ENCODE measurements around the gene C2CD4D. TPM values are rescaled to one million over a fixed set of nuclear protein-coding genes. Genes with fewer than 3 reads are reported as not detected.
"Not testable (repeated sequence)": the region's sequence is repeated elsewhere in the genome, so short reads cannot be mapped to it uniquely, and the experiment has no call there.

Gene C2CD4D
- total RNA-seq, 1 experiment from 2014 or later = 0.58 TPM

DNA sequence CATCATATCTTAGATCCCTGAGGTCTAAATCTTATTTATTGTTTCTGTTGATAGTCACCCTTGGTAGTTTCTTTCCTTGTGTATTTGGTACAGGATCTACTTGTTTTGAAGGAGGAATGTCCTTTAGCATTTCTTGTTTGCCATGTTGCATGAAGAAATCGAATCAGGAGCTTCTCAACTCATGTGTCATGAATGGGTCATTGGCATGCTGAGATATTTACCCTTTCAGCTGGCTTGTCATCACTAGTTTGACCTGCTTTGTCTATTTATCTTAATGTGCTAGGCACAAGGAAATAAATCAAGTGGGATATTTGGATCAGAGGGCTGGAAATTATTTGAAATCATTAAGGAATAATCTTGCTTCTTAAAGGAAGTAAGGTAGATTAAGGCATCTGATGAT is 45.9 kb upstream of the C2CD4D start:
- Histone ChIP-seq H3K9me2 (replicated peaks; ENCODE audit: low read length) (no peaks in the 10 kb centered on the region), H3K4me1 (ENCODE audit: insufficient read depth, low read length) (peaks cover 26% of the 10 kb centered on the region), H3K27me3 (ENCODE audit: low read length) (no peaks in the 10 kb centered on the region), H3K79me2 (ENCODE audit: low read length) (no peaks in the 10 kb centered on the region), H3K4me2 (ENCODE audit: low read length) (no peak overlapping the region), H3K27ac (ENCODE audit: low read length) (0 out of 2 replicates have a peak overlapping the region, but pooled peaks have one; percentile 19), H3K36me3 (ENCODE audit: low read depth, low read length) (no peaks in the 10 kb centered on the region; the same call in 1 of the 2 replicates), H3K9ac (ENCODE audit: low read length) (no peak overlapping the region), H3K4me3 (ENCODE audit: low read length) (no peak overlapping the region), H4K20me1 (ENCODE audit: low read length) (no peaks in the 10 kb centered on the region), H3F3A (ENCODE audit: low read length, unreplicated experiment) (peaks cover 5% of the 10 kb centered on the region), H3K9me3 (ENCODE audit: low read length) (no peaks in the 10 kb centered on the region), H2AFZ (ENCODE audit: low read length) (no peak overlapping the region)
- intact Hi-C loops (cut with micrococcal nuclease) = loop anchor here (5.0 kb wide), 1 partner anchor 62 kb away; no protein-coding TSS in a partner anchor
- no peak for TF ChIP-seq EZH2 (IDR thresholded peaks at IDR 0.05; ENCODE audit: low read length, unreplicated experiment)
- no peak for TF ChIP-seq EZH2phosphoT487 (IDR thresholded peaks at IDR 0.05; ENCODE audit: borderline replicate concordance, low read length)
- TF ChIP-seq, protein P1, sequence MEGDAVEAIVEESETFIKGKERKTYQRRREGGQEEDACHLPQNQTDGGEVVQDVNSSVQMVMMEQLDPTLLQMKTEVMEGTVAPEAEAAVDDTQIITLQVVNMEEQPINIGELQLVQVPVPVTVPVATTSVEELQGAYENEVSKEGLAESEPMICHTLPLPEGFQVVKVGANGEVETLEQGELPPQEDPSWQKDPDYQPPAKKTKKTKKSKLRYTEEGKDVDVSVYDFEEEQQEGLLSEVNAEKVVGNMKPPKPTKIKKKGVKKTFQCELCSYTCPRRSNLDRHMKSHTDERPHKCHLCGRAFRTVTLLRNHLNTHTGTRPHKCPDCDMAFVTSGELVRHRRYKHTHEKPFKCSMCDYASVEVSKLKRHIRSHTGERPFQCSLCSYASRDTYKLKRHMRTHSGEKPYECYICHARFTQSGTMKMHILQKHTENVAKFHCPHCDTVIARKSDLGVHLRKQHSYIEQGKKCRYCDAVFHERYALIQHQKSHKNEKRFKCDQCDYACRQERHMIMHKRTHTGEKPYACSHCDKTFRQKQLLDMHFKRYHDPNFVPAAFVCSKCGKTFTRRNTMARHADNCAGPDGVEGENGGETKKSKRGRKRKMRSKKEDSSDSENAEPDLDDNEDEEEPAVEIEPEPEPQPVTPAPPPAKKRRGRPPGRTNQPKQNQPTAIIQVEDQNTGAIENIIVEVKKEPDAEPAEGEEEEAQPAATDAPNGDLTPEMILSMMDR (conservative IDR thresholded peaks at IDR 0.05; ENCODE audit: low read depth, low read length) = no peak
- ChIA-PET POLR2A (ENCODE audit: unreplicated experiment) (no interaction called here), CTCF (no interaction called here)
- ATAC-seq (0 out of 2 replicates have a peak, but pooled peaks have one; percentile 18), DNase-seq (peak; percentile 87)
- BruUV-seq (replicated peaks) = no TSS peak

DNA sequence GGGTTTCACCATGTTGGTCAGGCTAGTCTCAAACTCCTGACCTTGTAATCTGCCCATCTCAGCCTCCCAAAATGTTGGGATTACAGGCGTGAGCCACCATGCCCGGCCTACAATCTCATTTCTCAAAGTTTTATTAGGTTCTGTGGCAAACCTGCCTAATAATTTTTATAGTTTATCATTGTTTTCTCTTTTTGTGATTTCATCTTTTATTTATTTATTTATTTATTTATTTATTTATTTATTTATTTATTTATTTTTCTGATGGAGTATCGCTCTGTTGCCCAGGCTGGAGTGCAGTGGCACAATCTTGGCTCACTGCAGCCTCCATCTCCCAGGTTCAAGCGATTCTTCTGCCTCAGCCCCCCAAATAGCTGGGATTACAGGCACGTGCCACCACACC is 45.3 kb upstream of the C2CD4D start:
- not testable (repeated sequence) for H3K4me3 ChIP-seq (ENCODE audit: low read length)

DNA sequence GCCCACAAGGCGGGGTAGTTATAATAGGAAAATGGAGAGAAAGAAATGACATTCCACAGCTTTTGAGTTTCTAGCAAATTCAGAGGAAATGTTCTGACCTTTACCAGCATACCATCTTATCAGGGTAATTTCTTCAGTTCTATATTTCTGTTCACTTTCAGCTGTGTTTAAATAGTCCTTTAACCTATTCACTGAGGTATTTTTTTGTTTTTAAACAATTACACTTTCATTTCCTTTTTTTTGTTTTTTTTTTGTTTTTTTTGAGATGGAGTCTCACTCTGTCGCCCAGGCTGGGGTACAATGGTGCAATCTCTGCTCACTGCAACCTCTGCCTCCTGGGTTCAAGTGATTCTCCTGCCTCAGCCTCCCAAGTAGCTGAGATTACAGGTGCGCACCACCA is 44.8 kb upstream of the C2CD4D start:
- ATAC-seq; POLR2A ChIA-PET (ENCODE audit: unreplicated experiment): not testable (repeated sequence)

More for the DNA sequence above, 45.3 kb upstream of the C2CD4D start:
- H3K79me2 ChIP-seq (ENCODE audit: low read length); DNase-seq; CTCF ChIA-PET; H3K36me3 ChIP-seq (ENCODE audit: low read depth, low read length); H3K27me3 ChIP-seq (ENCODE audit: low read length); H3K9me3 ChIP-seq (ENCODE audit: low read length); H3K9me2 ChIP-seq (replicated peaks; ENCODE audit: low read length); H3K4me2 ChIP-seq (ENCODE audit: low read length); BruUV-seq (replicated peaks); H3F3A ChIP-seq (ENCODE audit: low read length, unreplicated experiment); H4K20me1 ChIP-seq (ENCODE audit: low read length); H3K9ac ChIP-seq (ENCODE audit: low read length); H2AFZ ChIP-seq (ENCODE audit: low read length); ATAC-seq; POLR2A ChIA-PET (ENCODE audit: unreplicated experiment): not testable (repeated sequence)
- intact Hi-C loops (cut with micrococcal nuclease) = loop anchor here (5.0 kb wide), 1 partner anchor 62 kb away; no protein-coding TSS in a partner anchor
- peaks cover 26% of the 10 kb centered on the region for H3K4me1 ChIP-seq (ENCODE audit: insufficient read depth, low read length)
- 0 out of 2 replicates have a peak overlapping the region, but pooled peaks have one; percentile 19 for H3K27ac ChIP-seq (ENCODE audit: low read length)

GRCh38 chr1:151883898-151884297 is 44.3 kb upstream of the C2CD4D start:
- H3K36me3 ChIP-seq (ENCODE audit: low read depth, low read length); BruUV-seq (replicated peaks); CTCF ChIA-PET: not testable (repeated sequence)

More for the DNA sequence above, 44.8 kb upstream of the C2CD4D start:
- H3K27ac ChIP-seq (ENCODE audit: low read length); BruUV-seq (replicated peaks); CTCF ChIA-PET; H3K9ac ChIP-seq (ENCODE audit: low read length); DNase-seq; H3K36me3 ChIP-seq (ENCODE audit: low read depth, low read length); intact Hi-C loops (cut with micrococcal nuclease); H3K9me2 ChIP-seq (replicated peaks; ENCODE audit: low read length); H2AFZ ChIP-seq (ENCODE audit: low read length); H3K9me3 ChIP-seq (ENCODE audit: low read length); H3K79me2 ChIP-seq (ENCODE audit: low read length); H3K27me3 ChIP-seq (ENCODE audit: low read length); H3K4me3 ChIP-seq (ENCODE audit: low read length); H4K20me1 ChIP-seq (ENCODE audit: low read length); H3F3A ChIP-seq (ENCODE audit: low read length, unreplicated experiment); H3K4me2 ChIP-seq (ENCODE audit: low read length): not testable (repeated sequence)
- H3K4me1 ChIP-seq (ENCODE audit: insufficient read depth, low read length) = peaks cover 26% of the 10 kb centered on the region

DNA sequence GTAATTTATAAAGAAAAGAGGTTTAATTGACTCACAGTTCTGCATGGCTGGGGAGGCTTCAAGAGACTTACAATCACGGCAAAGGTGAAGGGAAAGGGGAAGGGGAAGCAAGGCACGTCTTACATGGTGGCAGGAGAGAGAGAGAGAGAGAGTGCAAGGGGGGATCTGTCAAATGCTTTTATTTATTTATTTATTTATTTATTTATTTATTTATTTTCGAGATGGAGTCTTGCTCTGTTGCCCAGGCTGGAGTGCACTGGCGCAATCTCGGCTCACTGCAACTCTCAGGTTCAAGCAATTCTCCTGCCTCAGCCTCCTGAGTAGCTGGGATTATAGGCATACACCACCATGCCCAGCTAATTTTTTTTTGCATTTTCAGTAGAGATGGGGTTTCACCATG is 43.3 kb upstream of the C2CD4D start:
- H3K27ac ChIP-seq (ENCODE audit: low read length); H3K36me3 ChIP-seq (ENCODE audit: low read depth, low read length); H3K9me2 ChIP-seq (replicated peaks; ENCODE audit: low read length); CTCF ChIA-PET; H3K9me3 ChIP-seq (ENCODE audit: low read length); intact Hi-C loops (cut with micrococcal nuclease); H3K79me2 ChIP-seq (ENCODE audit: low read length); H3K4me2 ChIP-seq (ENCODE audit: low read length); ATAC-seq; POLR2A ChIA-PET (ENCODE audit: unreplicated experiment); H3F3A ChIP-seq (ENCODE audit: low read length, unreplicated experiment); DNase-seq; BruUV-seq (replicated peaks); H3K9ac ChIP-seq (ENCODE audit: low read length); H3K4me3 ChIP-seq (ENCODE audit: low read length); H3K27me3 ChIP-seq (ENCODE audit: low read length); H4K20me1 ChIP-seq (ENCODE audit: low read length); H2AFZ ChIP-seq (ENCODE audit: low read length): not testable (repeated sequence)
- H3K4me1 ChIP-seq (ENCODE audit: insufficient read depth, low read length) = peaks cover 22% of the 10 kb centered on the region

More at GRCh38 chr1:151883898-151884297, 44.3 kb upstream of the C2CD4D start:
- POLR2A ChIA-PET (ENCODE audit: unreplicated experiment); H3K4me2 ChIP-seq (ENCODE audit: low read length); ATAC-seq; H4K20me1 ChIP-seq (ENCODE audit: low read length); H3K9me2 ChIP-seq (replicated peaks; ENCODE audit: low read length); H3K9me3 ChIP-seq (ENCODE audit: low read length); H3K9ac ChIP-seq (ENCODE audit: low read length); H3K27me3 ChIP-seq (ENCODE audit: low read length); H3K27ac ChIP-seq (ENCODE audit: low read length); H3K4me3 ChIP-seq (ENCODE audit: low read length); DNase-seq; H3F3A ChIP-seq (ENCODE audit: low read length, unreplicated experiment); H2AFZ ChIP-seq (ENCODE audit: low read length); intact Hi-C loops (cut with micrococcal nuclease); H3K79me2 ChIP-seq (ENCODE audit: low read length): not testable (repeated sequence)
- peaks cover 26% of the 10 kb centered on the region for H3K4me1 ChIP-seq (ENCODE audit: insufficient read depth, low read length)
